HepG2 (cell line): ENCODE data around the gene EGLN2.
"Not testable (repeated sequence)": the region's sequence is repeated elsewhere in the genome, so short reads cannot be mapped to it uniquely, and the experiment has no call there.

Source experiments
- EP300 ChIP-seq, 3 experiments: sonication (generic) in 1 of 3; formaldehyde crosslinking in 1 of 3; IDR thresholded peaks; 2 replicates each; pipeline versions ENCODE4 v1.5.1 to v1.6.1; 2011 to 2020; ENCODE audit warnings: low read depth in 2 of 3, low read length in 2 of 3, borderline replicate concordance in 1 of 3, improper control_type of control experiment in 1 of 3, mild to moderate bottlenecking in 1 of 3, missing genetic modification reagents in 1 of 3, moderate library complexity in 1 of 3
- FOXK1 ChIP-seq: sonication (generic); formaldehyde crosslinking; IDR thresholded peaks from 2 replicates; pipeline ENCODE4 v1.4.0; 2020; ENCODE audit warnings: low read depth, missing genetic modification reagents, borderline replicate concordance

- not testable (repeated sequence) for TF ChIP-seq EP300 (IDR thresholded peaks at IDR 0.05; ENCODE audit: low read depth in 2 of 2, low read length in 2 of 2); EP300 (CRISPR knock-in tag; IDR thresholded peaks at IDR 0.05; ENCODE audit: borderline replicate concordance); FOXK1
Observed at GRCh38 chr19:40819479-40820234, 20.7 kb downstream of the EGLN2 start.
